Mammary epithelial cell (primary cell): ENCODE measurements around the gene KRT77.

Experiments
- CTCF ChIP-seq, 2 donors: IDR thresholded peaks in 1 of 2; conservative IDR thresholded peaks in 1 of 2; 2 replicates each; pipeline ENCODE4 v1.5.1; 2011 to 2012; ENCODE audit warnings: inconsistent platforms in 2 of 2, low read length in 2 of 2, mild to moderate bottlenecking in 2 of 2, control low read depth in 1 of 2, low read depth in 1 of 2; ENCODE audit not compliant: insufficient read depth in 1 of 2; ENCODE audit errors: extremely low read depth in 1 of 2
- EZH2 ChIP-seq: IDR thresholded peaks from 2 replicates; pipeline ENCODE4 v1.6.1; 2012; ENCODE audit warnings: low read length, inconsistent platforms, borderline replicate concordance

GRCh38 chr12:52648012-52648550 lies 55.2 kb downstream of the KRT77 start:
- no peak for TF ChIP-seq CTCF (conservative IDR thresholded peaks at IDR 0.05 in 1 of 2, IDR thresholded peaks at IDR 0.05 in 1 of 2; ENCODE audit: extremely low read depth in 1 of 2, insufficient read depth in 1 of 2, low read depth in 1 of 2, low read length in 2 of 2)
- TF ChIP-seq EZH2: no peak
